Measurements from ENCODE around the gene IFI27L1. TPM values are rescaled to one million over a fixed set of nuclear protein-coding genes. Genes with fewer than 3 reads are reported as not detected.
"Not testable (repeated sequence)": the region's sequence is repeated elsewhere in the genome, so short reads cannot be mapped to it uniquely, and the experiment has no call there.

IFI27L1 gene
- polyA plus RNA-seq, 3 donors, result 2.1 to 3.1 (median 2.2) TPM

GRCh38 chr14:94066089-94066676 lies 14.9 kb upstream of the IFI27L1 start:
- Mint-ChIP-seq H3K36me3 (peaks cover 35 to 58% of the 10 kb centered on the region in 2 donors), H3K4me1 (peaks cover 16% of the 10 kb centered on the region), H3K27ac (peak overlapping the region in 4 of 7 donors; percentile 1 to 72 (median 23)), H3K9me3 (peaks cover 12 to 22% (median 19%) of the 10 kb centered on the region in 7 donors), H3K27me3 (ENCODE audit: low read depth in 3 of 3) (peaks cover 0 to 1% (median under 1%) of the 10 kb centered on the region in 3 donors), H3K4me3 (no peak overlapping the region)
- peaks cover 0 to 9% of the 10 kb centered on the region in 2 donors for H3K9me3 ChIP-seq (replicated peaks in 1 of 2; ENCODE audit: control insufficient read depth in 1 of 2, insufficient read depth in 1 of 2, low read length in 2 of 2)
- WGBS (ENCODE audit: insufficient coverage), result 96% methylated on average over 4 of the region's 8 CpGs
- no peak overlapping the region for H3K9ac ChIP-seq (ENCODE audit: insufficient read depth, low read length, poor library complexity, severe bottlenecking)
- no peaks in the 10 kb centered on the region for H3K4me1 ChIP-seq (ENCODE audit: control insufficient read depth in 1 of 2, insufficient read depth in 2 of 2, low read length in 2 of 2)
- peaks cover 15 to 38% of the 10 kb centered on the region in 2 donors for H3K36me3 ChIP-seq (replicated peaks in 1 of 2; ENCODE audit: control insufficient read depth in 1 of 2, insufficient read depth in 2 of 2, low read length in 2 of 2)
- peaks cover 83% of the 10 kb centered on the region for H3K79me2 ChIP-seq (ENCODE audit: insufficient read depth, low read length)
- no peak for TF ChIP-seq CTCF (IDR thresholded peaks at IDR 0.05)
- no peak overlapping the region for H2AFZ ChIP-seq (ENCODE audit: insufficient read depth, low read depth, low read length, poor library complexity, severe bottlenecking)
- no peak for DNase-seq
- H4K20me1 ChIP-seq (ENCODE audit: insufficient read depth, low read length), result peaks cover 83% of the 10 kb centered on the region
- no peak overlapping the region for H3K27ac ChIP-seq (ENCODE audit: low read depth in 1 of 2, low read length in 2 of 2)
- no peaks in the 10 kb centered on the region for H3K27me3 ChIP-seq (ENCODE audit: control insufficient read depth in 2 of 2, insufficient read depth in 2 of 2, low read length in 2 of 2)
- intact Hi-C loops (cut with micrococcal nuclease), result no loop called here
- H3K4me3 ChIP-seq (replicated peaks in 1 of 3; ENCODE audit: low read depth in 2 of 3, low read length in 3 of 3), result no peak overlapping the region
- no peak overlapping the region for H3K4me2 ChIP-seq (replicated peaks; ENCODE audit: extremely low read depth, low read length, poor library complexity, severe bottlenecking)

- H3K4me1 ChIP-seq (ENCODE audit: control insufficient read depth in 1 of 2, insufficient read depth in 2 of 2, low read length in 2 of 2); H3K27me3 ChIP-seq (ENCODE audit: control insufficient read depth in 2 of 2, insufficient read depth in 2 of 2, low read length in 2 of 2); H3K4me3 ChIP-seq (replicated peaks in 1 of 3; ENCODE audit: low read depth in 2 of 3, low read length in 3 of 3); H3K9ac ChIP-seq (ENCODE audit: insufficient read depth, low read length, poor library complexity, severe bottlenecking); H3K27me3 Mint-ChIP-seq (ENCODE audit: low read depth in 3 of 3); H3K27ac ChIP-seq (ENCODE audit: low read depth in 1 of 2, low read length in 2 of 2); H2AFZ ChIP-seq (ENCODE audit: insufficient read depth, low read depth, low read length, poor library complexity, severe bottlenecking); H3K4me2 ChIP-seq (replicated peaks; ENCODE audit: extremely low read depth, low read length, poor library complexity, severe bottlenecking); H3K4me3 Mint-ChIP-seq; DNase-seq; intact Hi-C loops (cut with micrococcal nuclease); H3K27ac Mint-ChIP-seq: not testable (repeated sequence)
- peaks cover 2 to 17% of the 10 kb centered on the region in 2 donors for H3K36me3 ChIP-seq (replicated peaks in 1 of 2; ENCODE audit: control insufficient read depth in 1 of 2, insufficient read depth in 2 of 2, low read length in 2 of 2)
- H4K20me1 ChIP-seq (ENCODE audit: insufficient read depth, low read length), result peaks cover 55% of the 10 kb centered on the region
- peaks cover 12% of the 10 kb centered on the region for H3K4me1 Mint-ChIP-seq
- peaks cover 34 to 54% (median 49%) of the 10 kb centered on the region in 7 donors for H3K9me3 Mint-ChIP-seq
- peaks cover 36 to 53% of the 10 kb centered on the region in 2 donors for H3K36me3 Mint-ChIP-seq
- peaks cover 13 to 20% of the 10 kb centered on the region in 2 donors for H3K9me3 ChIP-seq (replicated peaks in 1 of 2; ENCODE audit: control insufficient read depth in 1 of 2, insufficient read depth in 1 of 2, low read length in 2 of 2)
- 100% methylated on average over 1 of the region's 3 CpGs for WGBS (ENCODE audit: insufficient coverage)
- peaks cover 98% of the 10 kb centered on the region for H3K79me2 ChIP-seq (ENCODE audit: insufficient read depth, low read length)
Measured at GRCh38 chr14:94072076-94072475, 9.0 kb upstream of the IFI27L1 start.

All from CD14-positive monocyte (primary cell).